GM15510 (cell line): ENCODE measurements around the gene IL16.

Source experiments
- POLR2A ChIP-seq: IDR thresholded peaks from 3 replicates; pipeline ENCODE4 v1.6.1; 2011; ENCODE audit warnings: borderline replicate concordance; ENCODE audit not compliant: insufficient read length; ENCODE audit errors: extremely low read depth

IL16 gene

GRCh38 chr15:81185631-81186295, 10.9 kb upstream of the IL16 start:
- TF ChIP-seq POLR2A = no peak

DNA sequence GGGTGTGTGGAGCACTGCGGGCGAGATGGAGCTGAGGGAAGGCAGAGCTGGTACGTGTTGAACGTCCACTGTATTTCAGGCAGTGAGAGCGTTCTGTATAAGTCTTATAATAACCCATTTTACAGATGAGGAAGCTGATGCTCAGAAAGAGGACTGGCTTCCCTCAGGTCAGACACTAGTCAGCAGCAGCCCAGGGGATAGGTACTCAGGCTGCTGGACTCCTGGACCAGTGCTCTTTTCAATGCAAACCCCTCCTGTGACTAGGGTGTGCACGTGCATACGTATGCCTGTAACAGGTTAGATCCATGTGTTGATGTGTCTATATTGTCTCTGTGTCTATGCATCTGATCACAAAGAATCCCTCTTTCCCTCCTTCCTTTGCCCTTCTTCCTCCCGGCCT, 8.3 kb upstream of the IL16 start:
- TF ChIP-seq POLR2A = no peak

GRCh38 chr15:81189583-81190283, 6.9 kb upstream of the IL16 start:
- no peak for TF ChIP-seq POLR2A

DNA sequence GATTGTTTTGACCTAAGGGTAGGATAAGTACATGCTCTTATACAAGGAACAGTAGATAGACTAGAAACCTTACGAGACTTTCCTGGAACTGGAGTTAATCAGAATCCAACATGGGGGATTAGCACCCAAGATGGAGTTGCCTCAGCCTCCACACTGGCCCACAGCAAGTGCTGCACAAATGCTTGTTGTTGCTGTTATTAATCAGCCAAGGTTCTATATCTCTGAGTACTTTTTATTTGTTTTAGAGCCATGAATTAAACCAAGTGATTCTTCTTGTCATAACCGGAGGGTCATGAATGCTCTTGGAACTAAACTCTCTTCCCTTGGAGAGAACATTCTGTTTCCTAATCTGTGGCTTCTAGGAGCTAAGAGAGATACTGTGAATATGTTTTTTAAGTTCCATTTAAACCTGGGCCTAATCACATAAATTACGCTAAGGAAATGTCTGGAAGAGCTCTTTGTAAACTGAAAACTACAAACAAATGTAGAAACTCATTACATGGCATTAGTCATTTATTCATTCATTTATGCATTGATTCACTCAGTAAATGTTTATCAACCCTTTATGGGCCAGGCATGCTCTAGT, 5.7 kb upstream of the IL16 start:
- no peak for TF ChIP-seq POLR2A

DNA sequence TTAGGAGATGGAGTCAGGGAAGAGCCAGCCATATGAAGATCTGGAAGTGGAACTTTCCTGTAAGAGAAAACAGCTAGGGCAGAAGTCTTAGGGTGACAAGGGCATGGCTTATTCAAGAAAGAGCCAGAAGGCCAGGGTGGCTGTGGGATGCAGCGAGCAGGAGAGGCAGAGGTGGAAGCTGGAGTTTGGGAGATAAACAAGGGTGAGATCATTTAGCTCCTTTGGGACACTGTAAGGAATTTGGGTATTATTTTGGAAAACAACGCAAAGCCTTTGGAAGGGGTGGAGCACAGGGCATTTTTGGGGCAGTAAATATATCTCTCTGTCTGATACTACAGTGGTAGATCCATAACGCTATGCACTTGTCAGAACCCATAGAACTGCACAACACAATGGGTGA, 5.0 kb upstream of the IL16 start:
- no peak for TF ChIP-seq POLR2A

GRCh38 chr15:81194723-81195122, 2.0 kb upstream of the IL16 start:
- no peak for TF ChIP-seq POLR2A

DNA sequence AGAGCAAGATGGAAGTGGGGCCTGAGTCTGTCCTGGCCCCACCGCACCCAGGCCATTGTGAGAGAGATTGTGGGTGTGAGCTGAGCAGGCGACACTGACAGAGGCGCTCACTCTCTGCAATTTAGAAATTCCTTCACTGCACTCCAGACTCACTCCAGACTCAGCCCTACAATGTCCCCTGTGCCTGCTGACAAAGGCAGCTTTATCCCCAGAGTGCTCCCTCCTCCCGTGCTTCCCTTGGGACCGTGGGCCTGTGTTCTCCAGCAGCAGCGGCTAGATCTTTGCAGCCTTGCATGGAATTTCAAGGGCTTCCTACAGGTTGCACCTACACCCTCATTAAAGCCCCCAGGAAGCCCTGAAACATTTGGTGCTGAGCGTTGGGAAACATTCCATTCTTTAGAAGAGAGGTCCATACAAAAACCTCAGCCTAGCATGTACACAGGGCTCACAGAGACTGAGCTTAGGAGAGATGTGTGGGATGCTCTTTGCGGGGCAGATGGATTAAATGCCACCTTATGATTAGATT, 1.3 kb upstream of the IL16 start:
- no peak for TF ChIP-seq POLR2A

DNA sequence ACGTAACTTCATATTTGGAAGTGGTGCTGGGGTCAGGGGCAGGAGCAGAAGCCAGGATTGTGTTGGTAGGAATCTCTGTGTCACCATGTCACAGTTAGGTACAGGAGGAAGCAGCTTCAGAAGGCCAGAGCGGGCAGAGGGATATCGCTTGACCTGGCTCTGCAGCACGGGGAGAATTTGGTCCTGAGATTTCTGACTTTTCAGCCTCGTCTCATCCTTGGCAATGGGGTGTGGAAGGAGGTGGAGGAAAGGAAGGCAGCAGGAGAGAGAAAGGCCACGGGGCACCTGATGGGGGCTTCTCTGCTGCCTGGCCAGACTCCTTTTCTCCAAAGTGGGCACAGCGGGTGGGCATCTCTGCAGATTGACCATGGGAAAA, 564 bp downstream of the IL16 start:
- no peak for TF ChIP-seq POLR2A

- TF ChIP-seq POLR2A = no peak
These were observed 1.1 kb downstream of the IL16 start for GRCh38 chr15:81197688-81198281.

DNA sequence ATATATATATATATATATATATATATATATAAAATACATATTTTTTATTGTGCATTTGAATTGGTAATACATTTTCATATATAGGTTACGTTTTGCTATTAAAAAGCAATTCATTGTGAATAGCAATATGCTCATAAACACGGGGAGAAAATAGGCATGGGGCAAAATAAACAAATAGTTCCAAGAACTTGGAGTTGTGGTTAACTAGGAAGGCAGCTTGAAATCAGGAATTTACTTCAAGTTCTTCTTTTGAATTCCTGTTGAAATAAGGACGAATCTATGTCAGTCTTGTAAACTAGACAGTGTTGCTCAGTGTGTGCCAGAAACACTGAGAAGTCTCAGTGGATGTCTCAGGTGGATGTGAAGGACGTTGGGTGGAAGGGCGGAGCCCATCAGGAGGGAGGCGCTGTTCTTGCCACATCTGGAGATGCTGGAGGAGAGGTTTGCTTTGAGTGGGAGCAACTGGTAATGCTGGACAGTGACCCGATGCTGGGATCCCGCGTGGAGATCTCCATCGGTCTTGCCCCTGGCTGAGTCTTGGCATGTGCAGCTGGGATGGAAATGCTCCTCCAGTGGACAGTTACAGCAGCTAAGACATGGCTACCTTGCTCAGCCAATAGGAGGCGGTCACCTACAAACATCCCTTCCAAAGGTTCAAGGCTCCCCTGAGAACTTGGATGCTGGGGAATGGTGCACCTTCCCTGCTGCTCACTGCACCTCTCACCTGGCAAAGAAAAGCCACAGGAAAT, 2.5 kb downstream of the IL16 start:
- no peak for TF ChIP-seq POLR2A

DNA sequence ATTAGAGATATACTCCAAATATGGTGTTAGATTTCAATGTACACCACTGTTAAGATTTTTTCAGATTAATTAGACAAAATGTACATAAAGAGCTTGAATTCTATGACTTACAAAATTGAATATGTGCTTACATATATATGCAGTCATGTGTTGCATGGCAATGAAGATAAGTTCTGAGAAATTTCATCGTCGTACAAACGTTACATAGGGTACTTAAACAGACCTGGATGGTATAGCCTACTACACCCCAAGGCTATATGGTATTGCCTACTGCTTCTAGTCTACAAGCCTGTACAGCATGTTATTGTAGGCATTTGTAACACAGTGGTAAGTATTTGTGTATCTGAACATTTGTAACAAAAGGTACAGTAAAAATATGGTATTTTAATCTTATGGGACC, 9.3 kb downstream of the IL16 start:
- TF ChIP-seq POLR2A = no peak

DNA sequence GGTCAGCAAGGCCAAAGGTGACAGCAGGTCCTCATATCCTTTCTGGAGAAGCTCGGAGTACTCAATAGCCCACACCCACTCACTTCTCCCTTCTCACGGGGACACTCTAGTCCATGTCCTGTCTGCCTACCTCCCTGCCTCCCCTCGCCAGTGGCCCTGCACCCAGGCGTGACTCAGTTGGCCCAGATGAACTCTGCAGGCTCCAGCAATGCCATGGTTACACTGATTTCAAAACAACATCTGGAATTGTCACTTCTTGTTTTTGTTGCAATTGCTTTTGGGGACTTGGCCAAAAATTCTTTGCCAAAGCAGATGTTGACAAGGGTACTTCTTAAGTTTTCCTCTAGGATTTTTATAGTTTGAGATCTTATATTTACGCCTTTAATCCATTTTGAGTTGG, 13.0 kb downstream of the IL16 start:
- no peak for TF ChIP-seq POLR2A

- TF ChIP-seq POLR2A = no peak
These were observed 14.7 kb downstream of the IL16 start for GRCh38 chr15:81211376-81211775.

DNA sequence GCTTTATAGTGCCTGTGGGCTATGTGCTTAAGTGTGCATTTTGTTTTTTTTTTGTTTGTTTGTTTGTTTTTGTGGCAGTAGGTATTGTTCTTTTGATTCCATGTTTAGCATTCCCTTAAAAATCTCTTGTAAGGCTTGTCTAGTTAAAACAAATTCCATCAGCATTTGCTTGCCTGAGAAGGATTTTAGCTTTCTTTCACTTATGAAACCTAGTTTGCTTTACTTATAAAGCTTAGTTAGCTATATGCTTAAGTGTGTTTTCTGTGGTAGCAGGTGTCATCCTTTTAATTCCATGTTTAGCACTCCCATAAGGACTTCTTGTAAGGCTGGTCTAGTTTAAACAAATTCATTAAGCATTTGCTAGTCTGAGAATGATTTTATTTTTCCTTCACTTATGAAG, 17.3 kb downstream of the IL16 start:
- no peak for TF ChIP-seq POLR2A

DNA sequence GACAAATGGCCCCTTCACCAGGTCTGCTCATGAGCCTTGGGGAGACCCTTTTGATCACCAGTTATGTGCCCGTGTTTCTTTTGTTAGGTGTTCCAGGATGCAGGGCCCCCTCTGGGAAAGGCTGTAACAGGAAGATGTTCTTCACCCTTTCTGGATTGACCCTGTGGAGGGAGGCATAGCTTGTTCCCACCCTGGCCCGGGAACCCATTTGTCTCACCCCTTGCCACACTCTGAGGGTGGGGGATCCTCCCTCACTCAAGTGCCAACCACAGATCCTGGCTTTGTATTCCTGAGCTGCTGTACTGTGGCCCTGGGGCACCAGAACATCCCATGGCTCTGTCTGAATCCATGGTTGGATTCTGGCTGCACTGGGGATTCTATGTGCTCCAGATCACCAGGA, 18.9 kb downstream of the IL16 start:
- no peak for TF ChIP-seq POLR2A
